NCI-H2227 (cell line): ENCODE results near the gene CHEK1.

Source experiments
- DNase-seq: peaks from one replicate; lab custom pipeline; 2025; ENCODE audit not compliant: unreplicated experiment; lab: John Stamatoyannopoulos, UW

The CHEK1 gene

GRCh38 chr11:125625630-125626287, 796 bp downstream of the CHEK1 start:
- peak; percentile 94 for DNase-seq

DNA sequence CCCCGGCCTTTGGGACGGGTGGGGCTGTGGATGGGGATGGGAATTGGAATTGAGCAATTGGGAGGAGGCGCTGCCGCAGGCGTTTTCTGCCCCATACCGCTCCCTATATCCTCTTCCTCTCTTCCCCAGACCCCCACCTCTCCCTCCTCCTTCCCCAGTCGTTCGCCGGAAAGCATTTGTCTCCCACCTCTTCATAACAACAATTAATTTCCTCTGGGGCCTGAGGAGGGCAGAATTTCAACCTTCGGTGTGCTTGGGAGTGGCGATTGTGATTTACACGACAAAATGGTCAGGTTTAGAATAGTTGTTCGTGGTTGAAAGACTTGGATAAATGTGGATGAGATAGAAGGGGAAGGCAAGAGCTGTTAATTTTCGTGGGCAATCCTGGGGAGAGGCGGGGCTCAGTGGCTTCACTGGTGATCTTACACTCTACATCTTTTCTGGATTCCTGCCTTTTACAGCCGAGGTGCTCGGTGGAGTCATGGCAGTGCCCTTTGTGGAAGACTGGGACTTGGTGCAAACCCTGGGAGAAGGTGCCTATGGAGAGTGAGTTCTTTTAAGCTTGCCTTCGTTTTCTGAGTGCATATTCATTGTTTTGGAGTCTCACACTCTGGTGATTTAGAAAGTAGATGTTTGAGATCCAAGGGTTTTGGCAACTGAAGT, 1.5 kb downstream of the CHEK1 start:
- DNase-seq = peak; percentile 87

DNA sequence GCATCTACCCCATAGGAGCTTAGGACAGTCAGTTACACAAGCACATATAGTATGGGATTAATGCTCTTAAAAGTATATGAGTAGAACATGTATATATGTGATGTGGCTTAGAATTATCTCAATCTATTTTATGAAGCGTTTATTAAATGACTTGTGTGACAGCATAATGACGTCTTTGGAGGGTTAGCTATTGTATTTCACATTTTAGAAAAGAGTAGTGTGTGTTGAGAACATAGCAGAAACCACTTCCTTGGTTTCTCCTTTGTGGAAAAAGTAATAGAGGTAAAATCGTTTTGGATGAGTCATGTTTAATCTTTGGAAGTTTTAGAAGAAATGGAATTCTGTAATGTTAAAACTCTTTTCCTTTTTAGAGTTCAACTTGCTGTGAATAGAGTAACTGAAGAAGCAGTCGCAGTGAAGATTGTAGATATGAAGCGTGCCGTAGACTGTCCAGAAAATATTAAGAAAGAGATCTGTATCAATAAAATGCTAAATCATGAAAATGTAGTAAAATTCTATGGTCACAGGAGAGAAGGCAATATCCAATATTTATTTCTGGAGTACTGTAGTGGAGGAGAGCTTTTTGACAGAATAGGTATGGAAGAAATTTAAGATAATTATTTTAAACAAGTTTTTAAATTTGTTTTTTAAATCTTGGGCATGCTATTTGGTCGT, 2.4 kb downstream of the CHEK1 start:
- DNase-seq = no peak

GRCh38 chr11:125637840-125638239, 12.9 kb downstream of the CHEK1 start:
- DNase-seq = no peak

- no peak for DNase-seq
Observed at GRCh38 chr11:125638315-125638714, 13.4 kb downstream of the CHEK1 start.

- no peak for DNase-seq
Observed at GRCh38 chr11:125645871-125646270, 20.9 kb downstream of the CHEK1 start.

GRCh38 chr11:125649465-125650166, 24.7 kb downstream of the CHEK1 start:
- DNase-seq = no peak

DNA sequence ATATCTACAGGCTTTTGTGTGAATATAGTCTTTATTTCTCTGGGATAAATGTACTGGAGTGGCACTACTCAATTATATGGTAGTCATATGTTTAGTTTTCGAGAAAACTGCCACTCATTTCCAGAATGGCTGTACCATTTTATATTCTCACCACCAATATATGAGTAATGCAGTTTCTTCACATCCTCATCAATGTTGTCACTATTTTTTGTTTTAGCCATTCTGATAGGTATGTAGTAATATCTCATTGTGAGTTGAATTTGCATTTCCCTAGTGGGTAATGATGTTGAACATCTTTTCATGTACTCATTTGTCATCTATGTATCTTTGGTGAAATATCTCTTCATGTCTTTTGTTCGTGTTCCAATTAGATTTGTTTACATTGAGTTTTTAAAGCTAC, 37.7 kb downstream of the CHEK1 start:
- DNase-seq = no peak

DNA sequence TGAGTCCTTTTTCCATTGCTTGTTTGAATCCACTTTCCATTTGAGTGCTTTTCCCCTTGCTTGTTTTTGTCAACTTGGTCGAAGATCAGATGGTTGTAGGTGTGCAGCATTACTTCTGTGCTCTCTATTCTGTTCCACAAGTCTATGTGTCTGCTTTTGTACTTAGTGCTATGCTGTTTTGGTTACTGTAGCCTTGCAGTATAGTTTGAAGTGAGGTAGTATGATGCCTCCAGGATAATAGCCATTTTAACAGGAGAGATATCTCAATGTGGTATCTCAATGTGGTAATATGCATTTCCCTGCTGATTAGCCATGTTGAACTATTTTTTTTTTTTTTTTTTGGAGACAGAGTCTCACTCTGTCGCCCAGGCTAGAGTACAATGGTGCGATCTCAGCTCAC, 38.9 kb downstream of the CHEK1 start:
- DNase-seq = no peak

- no peak for DNase-seq
Observed at GRCh38 chr11:125667151-125667550, 42.2 kb downstream of the CHEK1 start.

DNA sequence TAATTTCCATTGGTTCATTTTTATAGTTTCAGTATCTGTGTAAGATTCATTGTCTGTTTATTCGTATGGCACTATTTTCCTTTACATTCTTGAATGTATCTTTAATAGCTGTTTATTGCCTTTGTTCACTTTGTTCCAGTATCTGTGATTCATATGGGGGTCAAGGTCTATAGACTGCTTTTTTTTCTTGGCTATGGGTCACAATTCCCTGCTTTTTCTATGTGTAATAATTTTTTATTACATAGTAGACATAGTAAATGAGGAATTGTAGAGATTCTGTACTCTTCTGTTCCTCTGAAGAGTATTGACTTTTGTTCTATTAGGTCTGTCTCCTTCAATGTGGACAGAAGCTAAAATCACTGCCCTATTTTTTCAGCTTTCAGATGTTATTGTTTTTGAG, 45.2 kb downstream of the CHEK1 start:
- no peak for DNase-seq

DNA sequence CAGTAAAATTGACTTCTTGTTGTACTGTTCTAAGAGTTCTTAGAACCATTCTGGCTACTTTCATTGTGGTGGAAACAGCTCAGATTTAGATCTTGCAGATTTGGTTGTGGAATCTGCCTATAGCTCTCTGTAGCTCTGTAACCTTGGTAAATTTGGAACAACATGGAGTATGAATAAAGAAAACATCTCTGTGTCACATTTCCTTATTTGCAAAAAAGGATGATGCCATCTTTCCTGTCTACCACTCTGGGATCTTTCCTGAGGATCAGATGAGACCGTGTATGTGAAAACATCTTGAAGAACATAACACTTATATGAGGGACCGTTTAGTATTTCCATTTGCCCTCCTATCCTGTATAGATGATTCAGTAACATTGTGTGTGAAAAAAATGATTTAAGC, 46.6 kb downstream of the CHEK1 start:
- DNase-seq = no peak

- no peak for DNase-seq
Observed at GRCh38 chr11:125674210-125674609, 49.2 kb downstream of the CHEK1 start.

DNA sequence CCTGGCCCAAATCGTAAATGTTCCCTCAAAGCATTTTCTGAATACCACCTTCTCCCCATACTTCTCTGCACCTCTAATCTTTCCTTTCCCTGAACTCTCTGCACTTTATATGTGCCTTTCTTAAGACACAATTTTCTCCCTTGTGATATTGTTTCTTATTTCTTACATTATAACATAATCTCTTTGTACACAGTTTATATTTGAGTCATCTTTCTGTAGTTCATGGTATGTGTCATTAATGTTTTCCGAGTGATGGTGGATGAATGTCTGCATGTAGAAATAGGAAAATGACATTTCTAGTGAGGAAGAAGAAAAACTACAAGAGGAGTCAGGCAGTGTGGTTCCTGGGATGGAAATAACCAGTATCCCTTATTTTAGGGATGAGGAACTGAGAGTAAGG, 50.2 kb downstream of the CHEK1 start:
- DNase-seq = no peak

- DNase-seq = no peak
Observed at GRCh38 chr11:125679397-125679796, 54.4 kb downstream of the CHEK1 start.

DNA sequence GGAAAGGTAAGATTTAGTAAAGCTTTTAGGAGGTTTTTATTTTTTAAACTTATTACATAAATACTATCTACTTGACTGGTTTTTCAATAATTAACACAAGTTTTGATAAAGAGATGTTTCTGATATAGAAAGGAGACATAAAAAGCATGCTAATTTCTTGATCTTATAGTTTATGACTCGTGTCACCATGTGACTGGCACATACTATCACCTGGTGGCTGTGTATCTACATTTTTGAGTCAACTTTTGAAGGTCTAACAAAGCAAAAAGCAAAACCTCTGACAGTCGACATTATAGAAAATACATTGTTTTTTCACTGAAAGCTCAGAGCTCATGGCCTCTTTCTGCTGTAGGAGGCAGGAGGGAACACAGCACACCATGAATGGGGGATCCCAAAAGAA, 54.9 kb downstream of the CHEK1 start:
- no peak for DNase-seq

DNA sequence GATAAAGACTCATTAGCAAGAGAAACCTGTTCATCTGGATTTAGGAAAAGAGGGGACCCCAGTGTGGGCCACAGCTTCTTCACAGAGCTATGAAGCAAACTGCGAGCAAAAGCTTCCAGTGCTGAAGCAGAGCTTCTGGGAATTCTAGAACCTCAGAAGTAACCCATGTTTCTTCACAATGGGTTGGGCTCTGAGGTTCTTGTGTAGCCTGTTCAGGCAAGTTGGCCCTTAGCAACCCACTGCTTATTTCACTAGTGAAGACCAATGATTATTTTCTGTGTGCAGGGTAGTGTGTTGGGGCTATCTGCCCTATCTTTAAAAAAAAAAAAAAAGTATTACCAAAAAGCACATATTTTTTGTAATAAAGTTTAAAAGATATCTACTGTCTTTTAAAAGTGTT, 55.8 kb downstream of the CHEK1 start, which contains the start of gene ACRV1:
ACRV1 (minus strand) TSS at position 101 of the 400 bp plus-strand sequence; CDS start at position 34, 67 bp downstream.
- DNase-seq = no peak

DNA sequence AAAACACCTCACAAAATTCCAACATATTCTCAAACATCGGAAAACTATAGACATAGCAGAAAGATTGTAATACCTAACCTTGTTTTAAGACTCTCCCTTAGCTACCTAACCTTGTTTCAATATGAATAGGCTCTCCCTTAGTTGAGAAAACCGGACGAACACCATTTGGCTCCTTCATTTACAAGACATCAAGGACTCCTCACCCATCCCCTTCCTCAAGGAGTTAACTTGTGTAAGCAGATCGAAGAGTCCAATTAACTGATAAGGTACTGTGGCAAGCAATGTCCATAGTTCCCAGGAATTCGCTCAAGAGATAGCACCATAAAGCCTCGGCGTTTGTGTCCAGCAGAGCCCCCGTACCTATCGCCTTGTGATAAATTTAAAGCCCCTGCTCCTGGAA, 60.3 kb downstream of the CHEK1 start:
- no peak for DNase-seq

DNA sequence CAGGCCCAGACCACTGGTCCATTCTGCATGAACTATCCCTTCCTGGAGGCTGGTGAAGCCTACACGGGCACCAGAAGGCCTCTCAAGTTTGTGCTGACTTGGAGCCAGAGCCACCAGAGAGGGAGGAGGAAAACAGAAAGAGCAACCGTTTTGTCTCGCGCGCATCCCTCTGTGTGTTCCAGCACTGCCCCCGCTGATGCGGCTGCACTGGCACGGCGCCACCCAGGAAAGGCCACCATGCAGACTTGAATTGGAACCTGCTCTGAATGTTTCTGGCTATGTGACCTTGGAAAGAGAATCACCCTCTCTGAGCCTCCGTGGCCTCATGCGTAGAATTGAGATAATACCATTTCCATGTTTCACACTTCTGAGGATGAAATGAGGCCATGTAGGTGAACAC, 63.1 kb downstream of the CHEK1 start:
- DNase-seq = no peak

GRCh38 chr11:125688632-125689031, 63.7 kb downstream of the CHEK1 start:
- no peak for DNase-seq

DNA sequence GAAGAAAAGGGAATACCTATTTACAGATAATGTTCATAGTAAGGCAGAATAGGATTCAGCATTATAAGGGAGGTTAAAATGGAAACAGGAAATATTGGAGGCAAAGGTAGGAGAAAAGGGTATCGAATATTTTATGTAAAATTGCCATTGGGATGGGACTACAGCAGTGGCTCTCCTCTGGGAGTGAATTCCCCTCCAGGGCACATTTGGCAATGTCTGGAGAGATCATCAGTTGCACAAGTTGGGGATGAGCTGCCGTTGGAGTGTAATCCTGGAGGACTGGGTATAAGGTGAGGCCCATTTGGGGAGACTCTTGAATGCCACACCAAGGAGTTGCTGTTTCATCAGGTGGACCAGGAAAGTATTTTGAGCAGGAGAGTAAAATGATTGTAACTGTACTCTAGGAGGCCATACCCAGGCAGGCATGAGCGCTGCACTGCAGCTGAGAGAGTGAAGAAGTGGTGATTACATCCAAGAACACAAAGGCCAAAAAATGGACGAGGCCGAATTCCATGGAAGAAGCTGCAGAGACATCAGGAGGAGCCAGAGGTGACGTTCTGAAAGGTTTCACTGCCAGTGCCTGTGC, 64.4 kb downstream of the CHEK1 start:
- no peak for DNase-seq
